HepG2 (cell line): ENCODE measurements around the gene HCRTR1. TPM values are rescaled to one million over a fixed set of nuclear protein-coding genes. Genes with fewer than 3 reads are reported as not detected.

Experiments used
- ADNP ChIP-seq: sonication (generic); formaldehyde crosslinking; IDR thresholded peaks from 2 replicates; pipeline ENCODE4 v1.4.0; 2020; ENCODE audit warnings: missing genetic modification reagents
- CENPT ChIP-seq: sonication (generic); formaldehyde crosslinking; IDR thresholded peaks from 2 replicates; pipeline ENCODE4 v1.8.0; 2022; ENCODE audit warnings: low read depth, mild to moderate bottlenecking, moderate library complexity, missing genetic modification reagents
- FOSL1 ChIP-seq: sonication (generic); formaldehyde crosslinking; IDR thresholded peaks from 2 replicates; pipeline ENCODE4 v1.9.0; 2021; ENCODE audit warnings: missing genetic modification reagents, borderline replicate concordance
- MIER3 ChIP-seq: IDR thresholded peaks from 2 replicates; pipeline ENCODE4 v1.6.1; 2016; ENCODE audit warnings: missing compliant biosample characterization, borderline replicate concordance
- NFE2L2 ChIP-seq: fragments of 150-350 bp; IDR thresholded peaks from 2 replicates; pipeline ENCODE4 v1.6.1; 2014; ENCODE audit warnings: low read length
- NR1H2 ChIP-seq: sonication (generic); formaldehyde crosslinking; IDR thresholded peaks from 2 replicates; pipeline ENCODE4 v1.8.1; 2022; ENCODE audit warnings: low read depth, missing genetic modification reagents, borderline replicate concordance
- POLR2AphosphoS2 ChIP-seq: IDR thresholded peaks from 2 replicates; pipeline ENCODE4 v1.6.1; 2011; ENCODE audit warnings: low read depth, low read length, improper control_type of control experiment
- SP4 ChIP-seq: sonication (generic); formaldehyde crosslinking; IDR thresholded peaks from 2 replicates; pipeline ENCODE4 v1.8.1; 2023; ENCODE audit warnings: mild to moderate bottlenecking, missing genetic modification reagents
- ZBTB7A ChIP-seq: sonication (generic); formaldehyde crosslinking; IDR thresholded peaks from 2 replicates; pipeline ENCODE4 v1.8.0; 2022; ENCODE audit warnings: mild to moderate bottlenecking, missing genetic modification reagents
- ZMYM4 ChIP-seq: sonication (generic); formaldehyde crosslinking; IDR thresholded peaks from 2 replicates; pipeline ENCODE4 v1.8.1; 2023; ENCODE audit warnings: mild to moderate bottlenecking, missing genetic modification reagents
- ZNF232 ChIP-seq: sonication (generic); formaldehyde crosslinking; IDR thresholded peaks from 2 replicates; pipeline ENCODE4 v1.4.0; 2020; ENCODE audit warnings: missing genetic modification reagents, borderline replicate concordance
- ZNF720 ChIP-seq: sonication (generic); formaldehyde crosslinking; IDR thresholded peaks from 2 replicates; pipeline ENCODE4 v1.4.0; 2020; ENCODE audit warnings: missing genetic modification reagents
- ZNF780A ChIP-seq: sonication (generic); formaldehyde crosslinking; IDR thresholded peaks from 2 replicates; pipeline ENCODE4 v1.8.0; 2022; ENCODE audit warnings: mild to moderate bottlenecking, missing genetic modification reagents, moderate library complexity
- ZNF781 ChIP-seq: sonication (generic); formaldehyde crosslinking; IDR thresholded peaks from 2 replicates; pipeline ENCODE4 v1.5.1; 2020; ENCODE audit warnings: borderline replicate concordance, mild to moderate bottlenecking, missing genetic modification reagents; ENCODE audit errors: not compliant biosample characterization
- polyA plus RNA-seq, 8 experiments: library from polyadenylated mRNA; depleted of rRNA in 3 of 8; stranded (reverse) in 7 of 8; unstranded in 1 of 8; fragments of >200 nt; fragmentation: Illumina TruSeq in 4 of 8; extraction: Trizol in 4 of 8; gene quantifications; 2 replicates each; pipeline versions ENCODE4 v1.2.1 to v1.2.3, GENCODE V29; 2011 to 2016; ENCODE audit warnings: low read depth in 4 of 8, missing spikeins in 1 of 8, mixed read lengths in 1 of 8; ENCODE audit not compliant: insufficient read depth in 1 of 8
- total RNA-seq, 5 experiments: library from RNA; depleted of rRNA; stranded (reverse); fragments of >200 nt; fragmentation: Illumina TruSeq; extraction: Trizol; gene quantifications; 2 replicates each; pipeline ENCODE4 v1.2.3, GENCODE V29; 2016; ENCODE audit warnings: low read depth in 1 of 5
- TF ChIP-seq, protein P1 (sequence below): sonication (generic); formaldehyde crosslinking; IDR thresholded peaks from 2 replicates; pipeline ENCODE4 v1.4.0; 2020; ENCODE audit warnings: mild to moderate bottlenecking, missing genetic modification reagents
- TF ChIP-seq, protein P2 (sequence below): fragments of 450-650 bp; IDR thresholded peaks from 2 replicates; pipeline ENCODE4 v1.6.1; 2017; ENCODE audit warnings: mild to moderate bottlenecking
- TF ChIP-seq, protein P3 (sequence below): sonication (generic); formaldehyde crosslinking; IDR thresholded peaks from 2 replicates; pipeline ENCODE4 v1.5.1; 2020; ENCODE audit warnings: missing genetic modification reagents, mild to moderate bottlenecking, borderline replicate concordance
- TF ChIP-seq, protein P4 (sequence below): sonication (generic); formaldehyde crosslinking; IDR thresholded peaks from 2 replicates; pipeline ENCODE4 v1.4.0; 2020; ENCODE audit warnings: missing genetic modification reagents

HCRTR1 gene
- total and polyA plus RNA-seq, 2 of the 13 experiments (the other 11 are each of a cell fraction or from before 2014, with no cell fraction given), result not detected

DNA sequence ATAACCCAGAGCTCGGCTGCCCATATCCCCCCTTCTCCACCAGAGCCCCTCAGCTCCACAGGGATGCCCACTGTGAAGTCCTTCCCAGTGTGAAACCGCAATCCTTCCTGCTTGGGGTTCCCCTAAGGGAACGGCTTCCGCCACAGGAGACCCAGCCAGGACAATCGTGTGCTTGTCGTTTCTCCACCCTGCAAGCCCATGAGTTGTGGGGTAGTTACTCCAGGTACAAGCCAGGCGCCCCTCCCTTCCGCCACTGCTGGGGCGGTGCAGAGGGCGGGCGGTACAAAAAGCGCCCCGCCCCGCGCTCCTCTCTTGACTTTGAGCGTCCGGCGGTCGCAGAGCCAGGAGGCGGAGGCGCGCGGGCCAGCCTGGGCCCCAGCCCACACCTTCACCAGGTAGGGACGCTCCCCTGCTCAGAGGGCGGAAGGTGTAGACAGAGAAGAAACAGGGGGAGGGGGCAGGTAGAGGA lies 41.3 kb upstream of the HCRTR1 start, which contains the start of gene TINAGL1 (continued):
- TF ChIP-seq, protein P1, sequence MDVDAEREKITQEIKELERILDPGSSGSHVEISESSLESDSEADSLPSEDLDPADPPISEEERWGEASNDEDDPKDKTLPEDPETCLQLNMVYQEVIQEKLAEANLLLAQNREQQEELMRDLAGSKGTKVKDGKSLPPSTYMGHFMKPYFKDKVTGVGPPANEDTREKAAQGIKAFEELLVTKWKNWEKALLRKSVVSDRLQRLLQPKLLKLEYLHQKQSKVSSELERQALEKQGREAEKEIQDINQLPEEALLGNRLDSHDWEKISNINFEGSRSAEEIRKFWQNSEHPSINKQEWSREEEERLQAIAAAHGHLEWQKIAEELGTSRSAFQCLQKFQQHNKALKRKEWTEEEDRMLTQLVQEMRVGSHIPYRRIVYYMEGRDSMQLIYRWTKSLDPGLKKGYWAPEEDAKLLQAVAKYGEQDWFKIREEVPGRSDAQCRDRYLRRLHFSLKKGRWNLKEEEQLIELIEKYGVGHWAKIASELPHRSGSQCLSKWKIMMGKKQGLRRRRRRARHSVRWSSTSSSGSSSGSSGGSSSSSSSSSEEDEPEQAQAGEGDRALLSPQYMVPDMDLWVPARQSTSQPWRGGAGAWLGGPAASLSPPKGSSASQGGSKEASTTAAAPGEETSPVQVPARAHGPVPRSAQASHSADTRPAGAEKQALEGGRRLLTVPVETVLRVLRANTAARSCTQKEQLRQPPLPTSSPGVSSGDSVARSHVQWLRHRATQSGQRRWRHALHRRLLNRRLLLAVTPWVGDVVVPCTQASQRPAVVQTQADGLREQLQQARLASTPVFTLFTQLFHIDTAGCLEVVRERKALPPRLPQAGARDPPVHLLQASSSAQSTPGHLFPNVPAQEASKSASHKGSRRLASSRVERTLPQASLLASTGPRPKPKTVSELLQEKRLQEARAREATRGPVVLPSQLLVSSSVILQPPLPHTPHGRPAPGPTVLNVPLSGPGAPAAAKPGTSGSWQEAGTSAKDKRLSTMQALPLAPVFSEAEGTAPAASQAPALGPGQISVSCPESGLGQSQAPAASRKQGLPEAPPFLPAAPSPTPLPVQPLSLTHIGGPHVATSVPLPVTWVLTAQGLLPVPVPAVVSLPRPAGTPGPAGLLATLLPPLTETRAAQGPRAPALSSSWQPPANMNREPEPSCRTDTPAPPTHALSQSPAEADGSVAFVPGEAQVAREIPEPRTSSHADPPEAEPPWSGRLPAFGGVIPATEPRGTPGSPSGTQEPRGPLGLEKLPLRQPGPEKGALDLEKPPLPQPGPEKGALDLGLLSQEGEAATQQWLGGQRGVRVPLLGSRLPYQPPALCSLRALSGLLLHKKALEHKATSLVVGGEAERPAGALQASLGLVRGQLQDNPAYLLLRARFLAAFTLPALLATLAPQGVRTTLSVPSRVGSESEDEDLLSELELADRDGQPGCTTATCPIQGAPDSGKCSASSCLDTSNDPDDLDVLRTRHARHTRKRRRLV, result no peak
- TF ChIP-seq ZNF720 (CRISPR knock-in tag) (no peak), POLR2AphosphoS2 (no peak), NR1H2 (CRISPR knock-in tag) (no peak; the same call in 1 of the 2 replicates), NFE2L2 (no peak), ZNF780A (no peak), ADNP (CRISPR knock-in tag) (no peak), ZNF232 (no peak), ZMYM4 (CRISPR knock-in tag) (no peak), CENPT (no peak), MIER3 (no peak), FOSL1 (CRISPR knock-in tag) (no peak), ZNF781 (CRISPR knock-in tag) (no peak), ZBTB7A (CRISPR knock-in tag) (no peak), SP4 (0 out of 2 replicates have a peak, but pooled peaks have one; percentile 43)
- TF ChIP-seq, protein P2, sequence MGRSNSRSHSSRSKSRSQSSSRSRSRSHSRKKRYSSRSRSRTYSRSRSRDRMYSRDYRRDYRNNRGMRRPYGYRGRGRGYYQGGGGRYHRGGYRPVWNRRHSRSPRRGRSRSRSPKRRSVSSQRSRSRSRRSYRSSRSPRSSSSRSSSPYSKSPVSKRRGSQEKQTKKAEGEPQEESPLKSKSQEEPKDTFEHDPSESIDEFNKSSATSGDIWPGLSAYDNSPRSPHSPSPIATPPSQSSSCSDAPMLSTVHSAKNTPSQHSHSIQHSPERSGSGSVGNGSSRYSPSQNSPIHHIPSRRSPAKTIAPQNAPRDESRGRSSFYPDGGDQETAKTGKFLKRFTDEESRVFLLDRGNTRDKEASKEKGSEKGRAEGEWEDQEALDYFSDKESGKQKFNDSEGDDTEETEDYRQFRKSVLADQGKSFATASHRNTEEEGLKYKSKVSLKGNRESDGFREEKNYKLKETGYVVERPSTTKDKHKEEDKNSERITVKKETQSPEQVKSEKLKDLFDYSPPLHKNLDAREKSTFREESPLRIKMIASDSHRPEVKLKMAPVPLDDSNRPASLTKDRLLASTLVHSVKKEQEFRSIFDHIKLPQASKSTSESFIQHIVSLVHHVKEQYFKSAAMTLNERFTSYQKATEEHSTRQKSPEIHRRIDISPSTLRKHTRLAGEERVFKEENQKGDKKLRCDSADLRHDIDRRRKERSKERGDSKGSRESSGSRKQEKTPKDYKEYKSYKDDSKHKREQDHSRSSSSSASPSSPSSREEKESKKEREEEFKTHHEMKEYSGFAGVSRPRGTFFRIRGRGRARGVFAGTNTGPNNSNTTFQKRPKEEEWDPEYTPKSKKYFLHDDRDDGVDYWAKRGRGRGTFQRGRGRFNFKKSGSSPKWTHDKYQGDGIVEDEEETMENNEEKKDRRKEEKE, result no peak
- TF ChIP-seq, protein P3, sequence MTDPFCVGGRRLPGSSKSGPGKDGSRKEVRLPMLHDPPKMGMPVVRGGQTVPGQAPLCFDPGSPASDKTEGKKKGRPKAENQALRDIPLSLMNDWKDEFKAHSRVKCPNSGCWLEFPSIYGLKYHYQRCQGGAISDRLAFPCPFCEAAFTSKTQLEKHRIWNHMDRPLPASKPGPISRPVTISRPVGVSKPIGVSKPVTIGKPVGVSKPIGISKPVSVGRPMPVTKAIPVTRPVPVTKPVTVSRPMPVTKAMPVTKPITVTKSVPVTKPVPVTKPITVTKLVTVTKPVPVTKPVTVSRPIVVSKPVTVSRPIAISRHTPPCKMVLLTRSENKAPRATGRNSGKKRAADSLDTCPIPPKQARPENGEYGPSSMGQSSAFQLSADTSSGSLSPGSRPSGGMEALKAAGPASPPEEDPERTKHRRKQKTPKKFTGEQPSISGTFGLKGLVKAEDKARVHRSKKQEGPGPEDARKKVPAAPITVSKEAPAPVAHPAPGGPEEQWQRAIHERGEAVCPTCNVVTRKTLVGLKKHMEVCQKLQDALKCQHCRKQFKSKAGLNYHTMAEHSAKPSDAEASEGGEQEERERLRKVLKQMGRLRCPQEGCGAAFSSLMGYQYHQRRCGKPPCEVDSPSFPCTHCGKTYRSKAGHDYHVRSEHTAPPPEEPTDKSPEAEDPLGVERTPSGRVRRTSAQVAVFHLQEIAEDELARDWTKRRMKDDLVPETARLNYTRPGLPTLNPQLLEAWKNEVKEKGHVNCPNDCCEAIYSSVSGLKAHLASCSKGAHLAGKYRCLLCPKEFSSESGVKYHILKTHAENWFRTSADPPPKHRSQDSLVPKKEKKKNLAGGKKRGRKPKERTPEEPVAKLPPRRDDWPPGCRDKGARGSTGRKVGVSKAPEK (CRISPR knock-in tag), result no peak
- TF ChIP-seq, protein P4, sequence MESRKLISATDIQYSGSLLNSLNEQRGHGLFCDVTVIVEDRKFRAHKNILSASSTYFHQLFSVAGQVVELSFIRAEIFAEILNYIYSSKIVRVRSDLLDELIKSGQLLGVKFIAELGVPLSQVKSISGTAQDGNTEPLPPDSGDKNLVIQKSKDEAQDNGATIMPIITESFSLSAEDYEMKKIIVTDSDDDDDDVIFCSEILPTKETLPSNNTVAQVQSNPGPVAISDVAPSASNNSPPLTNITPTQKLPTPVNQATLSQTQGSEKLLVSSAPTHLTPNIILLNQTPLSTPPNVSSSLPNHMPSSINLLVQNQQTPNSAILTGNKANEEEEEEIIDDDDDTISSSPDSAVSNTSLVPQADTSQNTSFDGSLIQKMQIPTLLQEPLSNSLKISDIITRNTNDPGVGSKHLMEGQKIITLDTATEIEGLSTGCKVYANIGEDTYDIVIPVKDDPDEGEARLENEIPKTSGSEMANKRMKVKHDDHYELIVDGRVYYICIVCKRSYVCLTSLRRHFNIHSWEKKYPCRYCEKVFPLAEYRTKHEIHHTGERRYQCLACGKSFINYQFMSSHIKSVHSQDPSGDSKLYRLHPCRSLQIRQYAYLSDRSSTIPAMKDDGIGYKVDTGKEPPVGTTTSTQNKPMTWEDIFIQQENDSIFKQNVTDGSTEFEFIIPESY (CRISPR knock-in tag), result no peak
